Astrocyte (in vitro differentiated cells and primary cell): ENCODE measurements around the gene SPEF1. TPM values are rescaled to one million over a fixed set of nuclear protein-coding genes. Genes with fewer than 3 reads are reported as not detected.

Experiments
- DNase-seq: peaks from one replicate; pipeline ENCODE4 v3.0.0-alpha.2; 2010; ENCODE audit warnings: low read depth
- FAIRE-seq: peaks from 2 replicates; lab custom pipeline; 2011; peaks lifted over from hg19 to GRCh38; lab: Jason Lieb, UNC
- H2AFZ ChIP-seq: 2 replicates; pipeline ENCODE4 v1.6.0; 2012; ENCODE audit warnings: low read depth, low read length, inconsistent platforms
- H3K27ac ChIP-seq: 2 replicates; pipeline ENCODE4 v1.5.1; 2011; ENCODE audit warnings: low read depth, low read length, inconsistent platforms
- H3K27me3 ChIP-seq: 2 replicates; pipeline ENCODE4 v1.6.0; 2011; ENCODE audit warnings: low read length, inconsistent platforms; ENCODE audit not compliant: insufficient read depth
- H3K36me3 ChIP-seq: 2 replicates; pipeline ENCODE4 v1.5.1; 2011; ENCODE audit warnings: low read length, inconsistent platforms; ENCODE audit not compliant: insufficient read depth
- H3K4me1 ChIP-seq: 2 replicates; pipeline ENCODE4 v1.5.1; 2011; ENCODE audit warnings: low read length, inconsistent platforms; ENCODE audit not compliant: insufficient read depth
- H3K4me2 ChIP-seq: 2 replicates; pipeline ENCODE4 v1.6.0; 2012; ENCODE audit warnings: low read length, inconsistent platforms
- H3K4me3 ChIP-seq: 2 replicates; pipeline ENCODE4 v1.5.1; 2011; ENCODE audit warnings: low read depth, mild to moderate bottlenecking, low read length, inconsistent platforms; ENCODE audit not compliant: insufficient read depth
- H3K79me2 ChIP-seq: 2 replicates; pipeline ENCODE4 v1.6.0; 2012; ENCODE audit warnings: mild to moderate bottlenecking, low read length, inconsistent platforms; ENCODE audit not compliant: insufficient read depth
- H3K9ac ChIP-seq: 2 replicates; pipeline ENCODE4 v1.6.0; 2012; ENCODE audit warnings: mild to moderate bottlenecking, low read length, inconsistent platforms
- H3K9me3 ChIP-seq: 2 replicates; pipeline ENCODE4 v1.5.1; 2012; ENCODE audit warnings: low read depth, mild to moderate bottlenecking, low read length, inconsistent platforms; ENCODE audit not compliant: insufficient read depth
- H4K20me1 ChIP-seq: 2 replicates; pipeline ENCODE4 v1.6.0; 2012; ENCODE audit warnings: low read length, inconsistent platforms; ENCODE audit not compliant: insufficient read depth
- H3K27ac Mint-ChIP-seq: one replicate; pipeline ENCODE4 v1.8.0; 2021; ENCODE audit warnings: mild to moderate bottlenecking, mixed read lengths; ENCODE audit not compliant: unreplicated experiment
- H3K27me3 Mint-ChIP-seq: one replicate; pipeline ENCODE4 v1.8.0; 2021; ENCODE audit warnings: low read depth, mixed read lengths; ENCODE audit not compliant: unreplicated experiment
- H3K36me3 Mint-ChIP-seq: one replicate; pipeline ENCODE4 v1.8.0; 2021; ENCODE audit warnings: low read depth, mixed read lengths; ENCODE audit not compliant: unreplicated experiment
- H3K4me1 Mint-ChIP-seq: one replicate; pipeline ENCODE4 v1.8.0; 2021; ENCODE audit warnings: low read depth, mixed read lengths; ENCODE audit not compliant: unreplicated experiment
- H3K4me3 Mint-ChIP-seq: one replicate; pipeline ENCODE4 v1.8.0; 2021; ENCODE audit warnings: mild to moderate bottlenecking, moderate library complexity, mixed read lengths; ENCODE audit not compliant: unreplicated experiment
- H3K9me3 Mint-ChIP-seq: one replicate; pipeline ENCODE4 v1.8.0; 2021; ENCODE audit warnings: mild to moderate bottlenecking, mixed read lengths; ENCODE audit not compliant: unreplicated experiment
- CTCF ChIP-seq: IDR thresholded peaks from 2 replicates; pipeline ENCODE4 v1.5.1; 2011; ENCODE audit warnings: low read depth, mild to moderate bottlenecking, inconsistent platforms, low read length, moderate library complexity; ENCODE audit not compliant: insufficient read depth
- EZH2 ChIP-seq: IDR thresholded peaks from 2 replicates; pipeline ENCODE4 v1.6.1; 2012; ENCODE audit warnings: mild to moderate bottlenecking, low read length, inconsistent platforms; ENCODE audit not compliant: insufficient read depth
- total RNA-seq: library from RNA; stranded (reverse); gene quantifications from 2 replicates; pipeline ENCODE4 v1.2.1, GENCODE V29; 2021

The SPEF1 gene
- total RNA-seq, 1 donor from 2014 or later = 0.45 TPM

GRCh38 chr20:3821996-3822395 lies 40.7 kb upstream of the SPEF1 start:
- no peaks in the 10 kb centered on the region for H3K9me3 Mint-ChIP-seq
- Histone ChIP-seq H3K4me1 (peaks cover 15% of the 10 kb centered on the region), H3K4me2 (no peak overlapping the region), H4K20me1 (no peaks in the 10 kb centered on the region), H3K36me3 (peaks cover 11% of the 10 kb centered on the region), H2AFZ (no peak overlapping the region), H3K27ac (no peak overlapping the region), H3K9ac (peak overlapping the region; percentile 99), H3K79me2 (peaks cover 15% of the 10 kb centered on the region), H3K27me3 (no peaks in the 10 kb centered on the region), H3K4me3 (no peak overlapping the region), H3K9me3 (no peaks in the 10 kb centered on the region)
- H3K4me1 Mint-ChIP-seq = peaks cover 7% of the 10 kb centered on the region
- peaks cover 5% of the 10 kb centered on the region for H3K36me3 Mint-ChIP-seq
- TF ChIP-seq CTCF = no peak
- TF ChIP-seq EZH2 = no peak
- FAIRE-seq (no peak), DNase-seq (no peak)
- H3K27ac Mint-ChIP-seq = peak overlapping the region; percentile 80
- H3K4me3 Mint-ChIP-seq = peak overlapping the region; percentile 92
- H3K27me3 Mint-ChIP-seq = no peaks in the 10 kb centered on the region

GRCh38 chr20:3820901-3821727 lies 39.9 kb upstream of the SPEF1 start:
- H3K9me3 ChIP-seq = no peaks in the 10 kb centered on the region
- Mint-ChIP-seq H3K4me1 (peaks cover 7% of the 10 kb centered on the region), H3K36me3 (peaks cover 2% of the 10 kb centered on the region), H3K27me3 (peaks cover 5% of the 10 kb centered on the region), H3K4me3 (peak overlapping the region; percentile 92), H3K27ac (peak overlapping the region; percentile 81), H3K9me3 (no peaks in the 10 kb centered on the region)
- peak overlapping the region; percentile 99 for H3K9ac ChIP-seq
- H3K27me3 ChIP-seq = no peaks in the 10 kb centered on the region
- H3K4me2 ChIP-seq = peak overlapping the region; percentile 97
- no peak for TF ChIP-seq EZH2
- no peak for TF ChIP-seq CTCF
- H2AFZ ChIP-seq = peak overlapping the region; percentile 98
- peaks cover 15% of the 10 kb centered on the region for H3K4me1 ChIP-seq
- peaks cover 15% of the 10 kb centered on the region for H3K79me2 ChIP-seq
- H4K20me1 ChIP-seq = no peaks in the 10 kb centered on the region
- DNase-seq = no peak
- H3K36me3 ChIP-seq = peaks cover 11% of the 10 kb centered on the region
- FAIRE-seq = no peak
- H3K4me3 ChIP-seq = peak overlapping the region; percentile 94
- peak overlapping the region; percentile 100 for H3K27ac ChIP-seq
